Mammary epithelial cell (primary cell): Measurements from ENCODE around the gene TANK.

Experiments used
- EZH2 ChIP-seq: IDR thresholded peaks from 2 replicates; pipeline ENCODE4 v1.6.1; 2012; ENCODE audit warnings: low read length, inconsistent platforms, borderline replicate concordance
- TF ChIP-seq, protein P1 (sequence below), 2 donors: IDR thresholded peaks in 1 of 2; conservative IDR thresholded peaks in 1 of 2; 2 replicates each; pipeline ENCODE4 v1.5.1; 2011 to 2012; ENCODE audit warnings: inconsistent platforms in 2 of 2, low read length in 2 of 2, mild to moderate bottlenecking in 2 of 2, control low read depth in 1 of 2, low read depth in 1 of 2; ENCODE audit not compliant: insufficient read depth in 1 of 2; ENCODE audit errors: extremely low read depth in 1 of 2

DNA sequence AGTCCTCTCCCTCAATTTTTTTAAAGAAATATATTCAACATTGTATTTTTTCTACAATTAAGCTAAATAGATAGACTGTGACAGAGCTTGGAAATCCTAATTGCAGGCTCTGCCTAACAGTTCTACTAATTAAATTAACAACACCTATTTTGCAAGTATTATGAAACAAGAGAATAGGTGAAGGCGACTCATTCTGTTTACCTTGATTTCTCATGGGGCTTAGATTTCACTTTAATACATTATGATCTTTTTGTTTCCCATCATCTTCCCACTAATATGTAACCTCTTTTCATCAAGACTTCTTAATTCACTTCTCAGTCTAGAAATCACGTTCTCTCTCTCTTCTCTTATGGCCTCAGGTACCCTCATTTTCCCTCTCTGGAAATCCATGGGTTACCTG is 42.7 kb upstream of the TANK start:
- TF ChIP-seq, protein P1, sequence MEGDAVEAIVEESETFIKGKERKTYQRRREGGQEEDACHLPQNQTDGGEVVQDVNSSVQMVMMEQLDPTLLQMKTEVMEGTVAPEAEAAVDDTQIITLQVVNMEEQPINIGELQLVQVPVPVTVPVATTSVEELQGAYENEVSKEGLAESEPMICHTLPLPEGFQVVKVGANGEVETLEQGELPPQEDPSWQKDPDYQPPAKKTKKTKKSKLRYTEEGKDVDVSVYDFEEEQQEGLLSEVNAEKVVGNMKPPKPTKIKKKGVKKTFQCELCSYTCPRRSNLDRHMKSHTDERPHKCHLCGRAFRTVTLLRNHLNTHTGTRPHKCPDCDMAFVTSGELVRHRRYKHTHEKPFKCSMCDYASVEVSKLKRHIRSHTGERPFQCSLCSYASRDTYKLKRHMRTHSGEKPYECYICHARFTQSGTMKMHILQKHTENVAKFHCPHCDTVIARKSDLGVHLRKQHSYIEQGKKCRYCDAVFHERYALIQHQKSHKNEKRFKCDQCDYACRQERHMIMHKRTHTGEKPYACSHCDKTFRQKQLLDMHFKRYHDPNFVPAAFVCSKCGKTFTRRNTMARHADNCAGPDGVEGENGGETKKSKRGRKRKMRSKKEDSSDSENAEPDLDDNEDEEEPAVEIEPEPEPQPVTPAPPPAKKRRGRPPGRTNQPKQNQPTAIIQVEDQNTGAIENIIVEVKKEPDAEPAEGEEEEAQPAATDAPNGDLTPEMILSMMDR (conservative IDR thresholded peaks at IDR 0.05 in 1 of 2, IDR thresholded peaks at IDR 0.05 in 1 of 2; ENCODE audit: extremely low read depth in 1 of 2, insufficient read depth in 1 of 2, low read depth in 1 of 2, low read length in 2 of 2) = no peak
- TF ChIP-seq EZH2 = no peak
